ENCODE results near the gene STARD3NL. TPM values are rescaled to one million over a fixed set of nuclear protein-coding genes. Genes with fewer than 3 reads are reported as not detected.

The STARD3NL gene
- total and polyA plus RNA-seq, 2 of the 4 experiments (the other 2 are of a cell fraction) = 51.6 to 69.7 TPM

DNA sequence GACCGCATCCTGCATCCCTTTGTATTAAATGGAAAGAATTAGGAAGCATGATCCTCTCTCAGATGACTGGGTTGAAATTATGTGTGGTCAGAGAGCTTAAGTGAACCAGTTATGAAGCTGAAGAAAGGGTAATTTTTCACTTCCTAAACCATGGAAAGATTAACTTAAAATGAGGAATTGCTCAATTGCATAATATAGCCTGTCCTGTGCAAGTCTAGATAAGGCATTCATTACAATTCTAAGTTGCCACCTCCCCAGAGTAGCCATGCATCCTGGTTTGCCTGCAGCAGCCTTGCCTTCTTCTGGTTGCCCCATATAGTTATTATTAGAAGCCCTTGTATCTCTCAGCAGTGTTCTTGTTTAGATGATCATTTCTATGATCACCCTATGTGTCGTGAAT lies 45.3 kb downstream of the STARD3NL start:
- Histone ChIP-seq H3K18ac (ENCODE audit: low read depth, low read length) (no peak overlapping the region), H2BK20ac (ENCODE audit: low read depth, low read length) (no peak overlapping the region), H3K23ac (ENCODE audit: low read depth, low read length) (no peak overlapping the region), H2AK9ac (replicated peaks; ENCODE audit: low read depth, low read length, poor library complexity) (no peak overlapping the region), H3K9me1 (ENCODE audit: insufficient read depth, low read length) (peaks cover 2% of the 10 kb centered on the region), H2BK15ac (ENCODE audit: low read depth, low read length) (no peak overlapping the region), H3K56ac (ENCODE audit: extremely low read depth, insufficient read depth, low read length) (no peak overlapping the region), H3K4ac (ENCODE audit: low read depth, low read length) (no peak overlapping the region), H3K4me2 (ENCODE audit: low read depth, low read length) (no peak overlapping the region), H3K9ac (ENCODE audit: low read depth, low read length) (no peak overlapping the region), H3K36me3 (ENCODE audit: control insufficient read depth, insufficient read depth, low read length) (peaks cover 28% of the 10 kb centered on the region), H4K91ac (ENCODE audit: insufficient read depth, low read depth, low read length) (no peak overlapping the region), H4K5ac (ENCODE audit: low read depth, low read length) (no peak overlapping the region), H2AFZ (replicated peaks; ENCODE audit: low read length, poor library complexity) (no peak overlapping the region), H3K4me1 (ENCODE audit: control insufficient read depth, insufficient read depth, low read length) (peaks cover 3% of the 10 kb centered on the region; the same call in 1 of the 2 replicates), H3K27ac (ENCODE audit: insufficient read depth, low read length) (no peak overlapping the region), H3K79me1 (ENCODE audit: low read depth in 1 of 2, low read length in 2 of 2) (peaks cover 0 to 3% of the 10 kb centered on the region in 2 experiments; a peak in 1 of 4 replicates), H2BK120ac (ENCODE audit: low read depth, low read length) (no peak overlapping the region), H3K27me3 (ENCODE audit: control insufficient read depth, insufficient read depth, low read length) (no peaks in the 10 kb centered on the region), H2AK5ac (ENCODE audit: low read depth, low read length) (no peak overlapping the region), H3K14ac (replicated peaks; ENCODE audit: low read depth, low read length) (no peak overlapping the region), H3K9me3 (ENCODE audit: control insufficient read depth, insufficient read depth, low read length) (no peaks in the 10 kb centered on the region), H3K4me3 (ENCODE audit: insufficient read depth, low read depth, low read length) (no peak overlapping the region), H2BK5ac (ENCODE audit: low read depth, low read length, poor library complexity, severe bottlenecking) (no peak overlapping the region), H4K8ac (ENCODE audit: low read depth in 2 of 2, low read length in 2 of 2) (no peak overlapping the region), H4K20me1 (ENCODE audit: insufficient read depth, low read length) (no peaks in the 10 kb centered on the region)
- no TSS peak for BruUV-seq (replicated peaks)
- intact Hi-C loops (cut with micrococcal nuclease) (loop anchor here (2.0 kb wide), 2 partner anchors 45 to 95 kb away; partner anchors contain the start of gene STARD3NL), in situ Hi-C loops (cut with MboI; ENCODE audit: low sequenced_read_pairs) (loop anchor here (5.0 kb wide), 1 partner anchor 116 kb away; no protein-coding TSS in a partner anchor), dilution Hi-C loops (cut with HindIII; ENCODE audit: low sequenced_read_pairs, unreplicated experiment) (no loop called here)
- TF ChIP-seq, protein P1, sequence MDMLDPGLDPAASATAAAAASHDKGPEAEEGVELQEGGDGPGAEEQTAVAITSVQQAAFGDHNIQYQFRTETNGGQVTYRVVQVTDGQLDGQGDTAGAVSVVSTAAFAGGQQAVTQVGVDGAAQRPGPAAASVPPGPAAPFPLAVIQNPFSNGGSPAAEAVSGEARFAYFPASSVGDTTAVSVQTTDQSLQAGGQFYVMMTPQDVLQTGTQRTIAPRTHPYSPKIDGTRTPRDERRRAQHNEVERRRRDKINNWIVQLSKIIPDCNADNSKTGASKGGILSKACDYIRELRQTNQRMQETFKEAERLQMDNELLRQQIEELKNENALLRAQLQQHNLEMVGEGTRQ (IDR thresholded peaks at IDR 0.05; ENCODE audit: low read depth, low read length) = no peak
- ATAC-seq (ENCODE audit: low read depth) = no peak
- no peak for DNase-seq
- WGBS, 2 experiments (ENCODE audit: extremely low coverage in 2 of 2, insufficient read length in 1 of 2) = no CpG with 5 or more reads among the region's 2 CpGs
- ChIA-PET CTCF (interaction anchor here (1.2 to 1.5 kb wide), 3 partner anchors 11 to 103 kb away, joined by 4 to 6 read pairs (median 5); no protein-coding TSS in a partner anchor), POLR2A (ENCODE audit: unreplicated experiment) (no interaction called here)

Data from IMR-90 (cell line).